ENCODE data around the gene RASA1.

Gene RASA1

GRCh38 chr5:87347272-87347671 lies 79.6 kb downstream of the RASA1 start:
- no peak for DNase-seq (ENCODE audit: low spot score)
- Histone ChIP-seq H3K4me2 (ENCODE audit: insufficient read depth, low read length, poor library complexity, severe bottlenecking) (no peak overlapping the region), H2AFZ (ENCODE audit: low read length) (no peak overlapping the region), H2AK5ac (ENCODE audit: low read depth, low read length) (no peak overlapping the region), H2BK120ac (ENCODE audit: low read depth, low read length) (no peak overlapping the region), H2BK12ac (ENCODE audit: low read length) (no peak overlapping the region), H3K27me3 (ENCODE audit: control insufficient read depth in 3 of 3, insufficient read depth in 3 of 3, low read depth in 1 of 3, low read length in 3 of 3) (no peaks in the 10 kb centered on the region), H3K9me3 (replicated peaks in 1 of 2; ENCODE audit: control insufficient read depth in 2 of 2, insufficient read depth in 1 of 2, low read depth in 1 of 2, low read length in 2 of 2) (no peaks in the 10 kb centered on the region), H3K23ac (ENCODE audit: low read depth, low read length, poor library complexity) (no peak overlapping the region), H3K36me3 (replicated peaks in 1 of 2; ENCODE audit: control insufficient read depth in 2 of 2, insufficient read depth in 2 of 2, low read length in 2 of 2) (peaks cover under 1 to 69% of the 10 kb centered on the region in 2 donors), H2BK5ac (ENCODE audit: low read length) (no peak overlapping the region), H3K4ac (ENCODE audit: low read length) (no peak overlapping the region), H4K8ac (ENCODE audit: low read depth, low read length) (no peak overlapping the region), H3K4me1 (ENCODE audit: control insufficient read depth in 2 of 2, insufficient read depth in 1 of 2, low read depth in 1 of 2, low read length in 2 of 2) (no peaks in the 10 kb centered on the region), H4K91ac (ENCODE audit: low read depth, low read length, poor library complexity) (no peak overlapping the region), H2BK15ac (ENCODE audit: low read length) (no peak overlapping the region), H3K27ac (replicated peaks; ENCODE audit: low read length) (no peak overlapping the region), H3K4me3 (ENCODE audit: low read length in 2 of 2) (no peak overlapping the region), H3K9ac (ENCODE audit: low read depth, low read length, poor library complexity) (no peak overlapping the region), H3K14ac (ENCODE audit: low read length) (no peak overlapping the region), H3K79me1 (ENCODE audit: low read depth, low read length) (no peaks in the 10 kb centered on the region), H3K18ac (ENCODE audit: low read length) (no peak overlapping the region)
- WGBS, 2 donors (ENCODE audit: extremely low coverage in 2 of 2, insufficient read length in 2 of 2, insufficient replicate concordance in 1 of 2): no CpG with 5 or more reads among the region's 1 CpG

- Histone ChIP-seq H3K4me2 (ENCODE audit: insufficient read depth, low read length, poor library complexity, severe bottlenecking) (no peak overlapping the region), H3K4me3 (ENCODE audit: low read length in 2 of 2) (no peak overlapping the region), H3K36me3 (replicated peaks in 1 of 2; ENCODE audit: control insufficient read depth in 2 of 2, insufficient read depth in 2 of 2, low read length in 2 of 2) (peaks cover 0 to 68% of the 10 kb centered on the region in 2 donors), H3K79me1 (ENCODE audit: low read depth, low read length) (no peaks in the 10 kb centered on the region), H3K4ac (ENCODE audit: low read length) (no peak overlapping the region), H4K8ac (ENCODE audit: low read depth, low read length) (no peak overlapping the region), H3K14ac (ENCODE audit: low read length) (no peak overlapping the region), H3K27ac (replicated peaks; ENCODE audit: low read length) (no peak overlapping the region), H2BK12ac (ENCODE audit: low read length) (no peak overlapping the region), H3K9ac (ENCODE audit: low read depth, low read length, poor library complexity) (no peak overlapping the region), H3K27me3 (ENCODE audit: control insufficient read depth in 3 of 3, insufficient read depth in 3 of 3, low read depth in 1 of 3, low read length in 3 of 3) (no peaks in the 10 kb centered on the region), H3K18ac (ENCODE audit: low read length) (no peak overlapping the region), H2BK120ac (ENCODE audit: low read depth, low read length) (no peak overlapping the region), H3K4me1 (ENCODE audit: control insufficient read depth in 2 of 2, insufficient read depth in 1 of 2, low read depth in 1 of 2, low read length in 2 of 2) (no peaks in the 10 kb centered on the region), H3K23ac (ENCODE audit: low read depth, low read length, poor library complexity) (no peak overlapping the region), H4K91ac (ENCODE audit: low read depth, low read length, poor library complexity) (no peak overlapping the region), H2BK15ac (ENCODE audit: low read length) (no peak overlapping the region), H2AFZ (ENCODE audit: low read length) (no peak overlapping the region), H3K9me3 (replicated peaks in 1 of 2; ENCODE audit: control insufficient read depth in 2 of 2, insufficient read depth in 1 of 2, low read depth in 1 of 2, low read length in 2 of 2) (no peaks in the 10 kb centered on the region), H2AK5ac (ENCODE audit: low read depth, low read length) (no peak overlapping the region), H2BK5ac (ENCODE audit: low read length) (no peak overlapping the region)
- DNase-seq (ENCODE audit: low spot score): no peak
Observed at GRCh38 chr5:87347841-87348240, 80.2 kb downstream of the RASA1 start.

- Histone ChIP-seq H3K4me1 (ENCODE audit: control insufficient read depth in 2 of 2, insufficient read depth in 1 of 2, low read depth in 1 of 2, low read length in 2 of 2) (no peaks in the 10 kb centered on the region), H3K9me3 (replicated peaks in 1 of 2; ENCODE audit: control insufficient read depth in 2 of 2, insufficient read depth in 1 of 2, low read depth in 1 of 2, low read length in 2 of 2) (peaks cover 0 to 6% of the 10 kb centered on the region in 2 donors), H3K9ac (ENCODE audit: low read depth, low read length, poor library complexity) (no peak overlapping the region), H3K36me3 (replicated peaks in 1 of 2; ENCODE audit: control insufficient read depth in 2 of 2, insufficient read depth in 2 of 2, low read length in 2 of 2) (peaks cover 2 to 70% of the 10 kb centered on the region in 2 donors), H3K4ac (ENCODE audit: low read length) (no peak overlapping the region), H3K79me1 (ENCODE audit: low read depth, low read length) (no peaks in the 10 kb centered on the region), H3K4me2 (ENCODE audit: insufficient read depth, low read length, poor library complexity, severe bottlenecking) (no peak overlapping the region), H4K91ac (ENCODE audit: low read depth, low read length, poor library complexity) (no peak overlapping the region), H2BK12ac (ENCODE audit: low read length) (no peak overlapping the region), H2BK120ac (ENCODE audit: low read depth, low read length) (no peak overlapping the region), H4K8ac (ENCODE audit: low read depth, low read length) (no peak overlapping the region), H2BK5ac (ENCODE audit: low read length) (no peak overlapping the region), H2BK15ac (ENCODE audit: low read length) (no peak overlapping the region), H2AFZ (ENCODE audit: low read length) (no peak overlapping the region), H2AK5ac (ENCODE audit: low read depth, low read length) (no peak overlapping the region), H3K27ac (replicated peaks; ENCODE audit: low read length) (no peak overlapping the region), H3K4me3 (ENCODE audit: low read length in 2 of 2) (no peak overlapping the region), H3K14ac (ENCODE audit: low read length) (no peak overlapping the region), H3K27me3 (ENCODE audit: control insufficient read depth in 3 of 3, insufficient read depth in 3 of 3, low read depth in 1 of 3, low read length in 3 of 3) (no peaks in the 10 kb centered on the region), H3K18ac (ENCODE audit: low read length) (no peak overlapping the region), H3K23ac (ENCODE audit: low read depth, low read length, poor library complexity) (no peak overlapping the region)
- WGBS, 2 donors (ENCODE audit: extremely low coverage in 2 of 2, insufficient read length in 2 of 2, insufficient replicate concordance in 1 of 2): no CpG with 5 or more reads among the region's 1 CpG
- DNase-seq (ENCODE audit: low spot score): no peak
Observed at GRCh38 chr5:87354496-87354895, 86.8 kb downstream of the RASA1 start.

GRCh38 chr5:87359106-87359505 lies 91.4 kb downstream of the RASA1 start:
- Histone ChIP-seq H2AK5ac (ENCODE audit: low read depth, low read length) (no peak overlapping the region), H3K4me1 (ENCODE audit: control insufficient read depth in 2 of 2, insufficient read depth in 1 of 2, low read depth in 1 of 2, low read length in 2 of 2) (no peaks in the 10 kb centered on the region), H2BK15ac (ENCODE audit: low read length) (no peak overlapping the region), H2BK5ac (ENCODE audit: low read length) (no peak overlapping the region), H3K27ac (replicated peaks; ENCODE audit: low read length) (no peak overlapping the region), H3K36me3 (replicated peaks in 1 of 2; ENCODE audit: control insufficient read depth in 2 of 2, insufficient read depth in 2 of 2, low read length in 2 of 2) (peaks cover 4 to 87% of the 10 kb centered on the region in 2 donors), H3K18ac (ENCODE audit: low read length) (no peak overlapping the region), H3K4me2 (ENCODE audit: insufficient read depth, low read length, poor library complexity, severe bottlenecking) (no peak overlapping the region), H3K4ac (ENCODE audit: low read length) (no peak overlapping the region), H2AFZ (ENCODE audit: low read length) (no peak overlapping the region), H3K79me1 (ENCODE audit: low read depth, low read length) (no peaks in the 10 kb centered on the region), H2BK12ac (ENCODE audit: low read length) (no peak overlapping the region), H3K14ac (ENCODE audit: low read length) (no peak overlapping the region), H3K4me3 (ENCODE audit: low read length in 2 of 2) (no peak overlapping the region), H4K8ac (ENCODE audit: low read depth, low read length) (no peak overlapping the region), H3K9ac (ENCODE audit: low read depth, low read length, poor library complexity) (no peak overlapping the region), H3K23ac (ENCODE audit: low read depth, low read length, poor library complexity) (no peak overlapping the region), H4K91ac (ENCODE audit: low read depth, low read length, poor library complexity) (no peak overlapping the region), H2BK120ac (ENCODE audit: low read depth, low read length) (no peak overlapping the region), H3K9me3 (replicated peaks in 1 of 2; ENCODE audit: control insufficient read depth in 2 of 2, insufficient read depth in 1 of 2, low read depth in 1 of 2, low read length in 2 of 2) (peaks cover 0 to 6% of the 10 kb centered on the region in 2 donors), H3K27me3 (ENCODE audit: control insufficient read depth in 3 of 3, insufficient read depth in 3 of 3, low read depth in 1 of 3, low read length in 3 of 3) (no peaks in the 10 kb centered on the region)
- no CpG with 5 or more reads among the region's 2 CpGs for WGBS, 2 donors (ENCODE audit: extremely low coverage in 2 of 2, insufficient read length in 2 of 2, insufficient replicate concordance in 1 of 2)
- no peak for DNase-seq (ENCODE audit: low spot score)
